ENCODE measurements around the gene ELAVL2. TPM values are rescaled to one million over a fixed set of nuclear protein-coding genes. Genes with fewer than 3 reads are reported as not detected.

ELAVL2 gene
- total RNA-seq, 6 experiments from 2014 or later, result not detected

DNA sequence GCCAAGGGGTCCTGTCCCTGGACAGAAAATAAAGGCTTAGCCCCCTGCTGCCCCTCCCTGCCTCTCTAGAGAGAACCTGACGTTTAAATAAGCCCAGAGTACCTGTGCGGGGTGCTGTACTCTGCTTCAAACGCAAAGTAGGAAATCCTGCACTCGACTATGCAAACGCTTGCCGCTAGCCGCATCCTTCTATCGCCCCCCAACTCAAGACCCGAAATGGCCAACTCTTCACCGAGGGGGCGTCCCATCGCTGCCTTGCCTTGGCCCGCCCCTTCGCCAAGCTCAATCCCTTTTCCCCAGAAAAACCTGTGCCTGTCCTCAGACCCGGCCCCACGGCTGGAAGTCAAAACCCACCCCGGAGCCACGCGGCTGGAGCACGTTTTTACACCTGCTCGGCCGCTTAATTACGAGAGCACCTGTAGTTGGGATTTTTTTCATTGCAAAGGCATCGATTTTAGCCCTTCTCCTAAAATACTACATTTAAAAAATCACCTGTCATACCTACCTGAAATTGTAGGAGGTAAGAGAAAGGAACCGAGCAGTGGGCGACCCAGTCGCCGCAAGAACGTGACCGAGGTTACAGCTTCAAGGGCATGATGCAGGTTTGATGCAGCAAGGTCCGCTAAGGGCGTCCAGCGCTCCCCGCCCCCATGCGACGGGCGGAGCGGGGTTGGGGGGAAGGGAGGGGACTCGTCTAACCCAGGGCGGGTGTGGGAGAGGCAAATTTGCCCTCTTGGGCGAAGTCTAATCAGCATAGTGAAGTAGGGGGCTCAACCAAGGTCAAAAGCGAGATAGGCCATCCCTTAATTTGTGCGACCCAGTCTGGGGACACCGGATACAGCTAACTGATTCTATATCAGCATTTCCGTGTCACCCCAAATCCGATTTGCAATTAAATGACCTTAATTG, 3.5 kb downstream of the ELAVL2 start:
- H3K4me1 ChIP-seq, result peaks cover 0 to 15% (median 0%) of the 10 kb centered on the region in 4 donors
- H3K27me3 ChIP-seq, result peaks cover 5 to 40% of the 10 kb centered on the region in 2 donors
- no peaks in the 10 kb centered on the region for H3K36me3 ChIP-seq
- TF ChIP-seq POLR2A (IDR thresholded peaks at IDR 0.05) (no peak), CTCF (IDR thresholded peaks at IDR 0.05) (no peak)
- WGBS (ENCODE audit: insufficient coverage, low coverage, low lambda C conversion rate, missing lambda C conversion rate), result 7% methylated on average over 46 of the region's 46 CpGs
- ATAC-seq, result no peak
- no peak overlapping the region for H3K4me3 ChIP-seq
- H3K27ac ChIP-seq, result no peak overlapping the region
- H3K9me3 ChIP-seq, result no peaks in the 10 kb centered on the region
- intact Hi-C loops (cut with DNase I), result no loop called here
- DNase-seq, result no peak

- no peak for ATAC-seq
- DNase-seq, result no peak
- no peak for TF ChIP-seq POLR2A (IDR thresholded peaks at IDR 0.05)
- TF ChIP-seq CTCF (IDR thresholded peaks at IDR 0.05), result no peak
- Histone ChIP-seq H3K9me3 (no peaks in the 10 kb centered on the region), H3K4me3 (peak overlapping the region in 2 of 3 donors; percentile 16 to 40), H3K27ac (no peak overlapping the region), H3K27me3 (peaks cover 5 to 36% of the 10 kb centered on the region in 2 donors), H3K4me1 (peaks cover 0 to 15% (median 0%) of the 10 kb centered on the region in 4 donors), H3K36me3 (no peaks in the 10 kb centered on the region)
- intact Hi-C loops (cut with DNase I), result no loop called here
- 4% methylated on average over 9 of the region's 97 CpGs for WGBS (ENCODE audit: insufficient coverage, low coverage, low lambda C conversion rate, missing lambda C conversion rate)
Observed at GRCh38 chr9:23821375-23822181, 4.5 kb downstream of the ELAVL2 start.

DNA sequence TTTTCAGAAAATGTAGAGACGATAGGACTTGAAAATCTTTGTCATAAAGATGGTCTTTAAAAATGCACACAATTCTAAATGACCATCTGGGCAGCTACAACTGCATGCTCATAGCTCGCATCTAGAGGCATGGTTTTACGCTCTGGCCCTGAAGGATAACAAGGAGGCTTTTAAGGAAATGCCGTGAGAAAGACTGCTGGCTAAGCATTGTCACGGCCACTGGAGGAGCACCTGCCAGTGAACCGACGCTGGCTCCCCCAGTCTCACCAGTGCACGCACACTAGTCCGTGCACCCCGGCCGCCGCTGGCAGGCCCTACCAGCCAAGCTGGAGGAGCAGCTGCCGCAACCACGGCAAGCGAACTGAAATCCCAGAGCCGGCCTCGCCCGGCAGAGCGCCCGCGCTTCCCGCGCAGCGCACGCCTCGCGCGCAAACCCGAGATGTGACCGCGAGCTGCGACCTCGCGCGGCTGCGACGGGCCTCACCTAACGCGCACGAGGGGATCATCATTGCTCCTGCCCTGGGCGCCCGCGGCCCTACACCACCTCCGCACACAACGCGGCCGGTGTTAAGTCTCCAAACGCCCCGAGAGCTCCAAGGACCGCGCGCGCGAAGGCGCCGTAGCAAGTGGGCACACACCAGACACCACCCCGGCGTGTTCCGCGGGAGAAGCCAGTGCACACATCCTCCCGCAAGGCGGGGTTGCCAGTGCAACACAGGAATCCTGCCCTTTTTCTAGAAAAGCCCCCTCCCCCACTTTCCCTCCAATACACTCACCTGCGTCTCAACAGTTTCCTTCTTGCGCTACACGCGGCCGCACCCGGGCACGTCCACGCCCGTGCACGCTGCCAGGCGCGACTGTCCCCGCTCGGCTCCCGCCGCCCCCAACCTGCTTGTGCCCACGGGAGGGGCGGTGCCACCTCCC, 5.3 kb downstream of the ELAVL2 start:
- no peak overlapping the region for H3K27ac ChIP-seq
- H3K4me1 ChIP-seq, result peaks cover 0 to 15% (median 0%) of the 10 kb centered on the region in 4 donors
- H3K36me3 ChIP-seq, result no peaks in the 10 kb centered on the region
- peak overlapping the region in 1 of 3 donors; percentile 40 for H3K4me3 ChIP-seq
- intact Hi-C loops (cut with DNase I), result no loop called here
- no peak for TF ChIP-seq POLR2A (IDR thresholded peaks at IDR 0.05)
- TF ChIP-seq CTCF (IDR thresholded peaks at IDR 0.05), result no peak
- H3K27me3 ChIP-seq, result peaks cover 5 to 28% of the 10 kb centered on the region in 2 donors
- DNase-seq (no peak), ATAC-seq (no peak)
- 3% methylated on average over 33 of the region's 80 CpGs for WGBS (ENCODE audit: insufficient coverage, low coverage, low lambda C conversion rate, missing lambda C conversion rate)
- no peaks in the 10 kb centered on the region for H3K9me3 ChIP-seq

- no peak overlapping the region for H3K4me3 ChIP-seq
- H3K36me3 ChIP-seq, result no peaks in the 10 kb centered on the region
- H3K9me3 ChIP-seq, result no peaks in the 10 kb centered on the region
- ATAC-seq (no peak), DNase-seq (no peak)
- intact Hi-C loops (cut with DNase I), result no loop called here
- TF ChIP-seq POLR2A (IDR thresholded peaks at IDR 0.05) (no peak), CTCF (IDR thresholded peaks at IDR 0.05) (no peak)
- H3K4me1 ChIP-seq, result peaks cover 0 to 15% (median 0%) of the 10 kb centered on the region in 4 donors
- H3K27me3 ChIP-seq, result peaks cover 5 to 27% of the 10 kb centered on the region in 2 donors
- no peak overlapping the region for H3K27ac ChIP-seq
Observed at GRCh38 chr9:23819403-23819802, 6.6 kb downstream of the ELAVL2 start.

Data from right lobe of liver (tissue), 6 donors.